Upper lobe of left lung (tissue), 4 donors: ENCODE data around the gene IZUMO2.

ENCODE experiments used
- POLR2A ChIP-seq, 4 donors: fragments of 450-650 bp; IDR thresholded peaks; one replicate each; pipeline ENCODE4 v1.5.1; 2016 to 2017; ENCODE audit warnings: antibody characterized with exemption in 4 of 4, mild to moderate bottlenecking in 2 of 4
- POLR2AphosphoS5 ChIP-seq, 2 donors: sonication (generic); formaldehyde crosslinking; IDR thresholded peaks; one replicate each; pipeline ENCODE4 v1.5.1; 2017; ENCODE audit warnings: antibody characterized with exemption in 2 of 2
- TF ChIP-seq, protein P1 (sequence below), 6 experiments: fragments of 450-650 bp in 4 of 6; fragments of 200-600 bp in 2 of 6; sonication (generic) in 2 of 6; IDR thresholded peaks; one replicate each; pipeline ENCODE4 v1.5.1; 2016 to 2019; ENCODE audit warnings: antibody characterized with exemption in 6 of 6

GRCh38 chr19:50202386-50202785 is 39.3 kb upstream of the IZUMO2 start:
- TF ChIP-seq, protein P1, sequence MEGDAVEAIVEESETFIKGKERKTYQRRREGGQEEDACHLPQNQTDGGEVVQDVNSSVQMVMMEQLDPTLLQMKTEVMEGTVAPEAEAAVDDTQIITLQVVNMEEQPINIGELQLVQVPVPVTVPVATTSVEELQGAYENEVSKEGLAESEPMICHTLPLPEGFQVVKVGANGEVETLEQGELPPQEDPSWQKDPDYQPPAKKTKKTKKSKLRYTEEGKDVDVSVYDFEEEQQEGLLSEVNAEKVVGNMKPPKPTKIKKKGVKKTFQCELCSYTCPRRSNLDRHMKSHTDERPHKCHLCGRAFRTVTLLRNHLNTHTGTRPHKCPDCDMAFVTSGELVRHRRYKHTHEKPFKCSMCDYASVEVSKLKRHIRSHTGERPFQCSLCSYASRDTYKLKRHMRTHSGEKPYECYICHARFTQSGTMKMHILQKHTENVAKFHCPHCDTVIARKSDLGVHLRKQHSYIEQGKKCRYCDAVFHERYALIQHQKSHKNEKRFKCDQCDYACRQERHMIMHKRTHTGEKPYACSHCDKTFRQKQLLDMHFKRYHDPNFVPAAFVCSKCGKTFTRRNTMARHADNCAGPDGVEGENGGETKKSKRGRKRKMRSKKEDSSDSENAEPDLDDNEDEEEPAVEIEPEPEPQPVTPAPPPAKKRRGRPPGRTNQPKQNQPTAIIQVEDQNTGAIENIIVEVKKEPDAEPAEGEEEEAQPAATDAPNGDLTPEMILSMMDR (IDR thresholded peaks at IDR 0.05): no peak
- TF ChIP-seq POLR2AphosphoS5 (IDR thresholded peaks at IDR 0.05) (no peak), POLR2A (IDR thresholded peaks at IDR 0.05) (no peak)
